NCI-H2107 treated with DMSO at 0.1 percent for 48 hours (cell line): ENCODE measurements around the gene DNAJC7.

Experiments
- DNase-seq: peaks from one replicate; lab custom pipeline; 2025; ENCODE audit not compliant: unreplicated experiment; lab: John Stamatoyannopoulos, UW

Gene DNAJC7

GRCh38 chr17:41982026-41982760, 35.0 kb downstream of the DNAJC7 start:
- DNase-seq: no peak

GRCh38 chr17:41977991-41978390, 39.2 kb downstream of the DNAJC7 start:
- no peak for DNase-seq

GRCh38 chr17:41976142-41976768, 41.0 kb downstream of the DNAJC7 start:
- DNase-seq: no peak

GRCh38 chr17:41975099-41976083, 41.8 kb downstream of the DNAJC7 start:
- no peak for DNase-seq

GRCh38 chr17:41974658-41975057, 42.6 kb downstream of the DNAJC7 start:
- no peak for DNase-seq

- DNase-seq: no peak
These were observed 43.2 kb downstream of the DNAJC7 start for GRCh38 chr17:41974031-41974430.

- DNase-seq: no peak
These were observed 43.8 kb downstream of the DNAJC7 start for GRCh38 chr17:41973408-41973811.

- peak; percentile 72 for DNase-seq
These were observed 44.5 kb downstream of the DNAJC7 start for GRCh38 chr17:41972571-41973407.

GRCh38 chr17:41971721-41972523, 45.3 kb downstream of the DNAJC7 start:
- DNase-seq: no peak

- DNase-seq: no peak
These were observed 46.3 kb downstream of the DNAJC7 start for GRCh38 chr17:41970901-41971331.

- DNase-seq: no peak
These were observed 48.6 kb downstream of the DNAJC7 start for GRCh38 chr17:41968676-41969075.

- DNase-seq: no peak
These were observed 49.2 kb downstream of the DNAJC7 start for GRCh38 chr17:41967921-41968578.

- DNase-seq: no peak
These were observed 49.9 kb downstream of the DNAJC7 start for GRCh38 chr17:41967141-41967920.

- peak; percentile 84 for DNase-seq
These were observed 50.6 kb downstream of the DNAJC7 start, which contains the start of gene CNP for GRCh38 chr17:41966463-41967140. TSS of gene CNP (plus strand) at chr17:41966795. CDS start at chr17:41966885, 90 bp downstream.

- DNase-seq: peak; percentile 97
These were observed 51.4 kb downstream of the DNAJC7 start for GRCh38 chr17:41965694-41966462.

GRCh38 chr17:41962768-41963434, 54.3 kb downstream of the DNAJC7 start:
- peak; percentile 79 for DNase-seq
